ENCODE results near the gene FNDC4.

DNA sequence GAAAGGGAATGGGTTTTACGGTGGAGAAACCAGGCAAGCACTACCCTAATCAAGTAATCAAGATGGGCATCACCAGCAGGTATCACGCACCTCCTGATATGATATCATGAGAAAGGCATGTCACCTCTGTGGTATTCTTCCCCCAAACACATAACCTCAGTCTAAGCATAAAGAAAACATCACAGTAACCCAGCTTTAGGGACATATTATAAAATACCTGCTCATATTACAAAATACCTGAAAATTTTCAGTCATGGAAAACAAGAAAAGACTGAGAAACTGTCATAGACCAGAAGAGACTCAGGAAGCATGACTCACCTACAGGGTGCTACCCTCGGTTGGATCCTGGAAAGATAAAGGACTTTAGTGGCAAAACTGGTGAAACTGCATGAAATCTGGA, 32.2 kb upstream of the FNDC4 start:
- TF ChIP-seq SUZ12 (IDR thresholded peaks at IDR 0.05; ENCODE audit: low read length) (no peak), HDAC2 (IDR thresholded peaks at IDR 0.05; ENCODE audit: borderline replicate concordance in 1 of 2, low read depth in 2 of 2, low read length in 2 of 2) (no peak), HDAC6 (IDR thresholded peaks at IDR 0.05; ENCODE audit: low read depth, low read length) (no peak)
- TF ChIP-seq, protein P1, sequence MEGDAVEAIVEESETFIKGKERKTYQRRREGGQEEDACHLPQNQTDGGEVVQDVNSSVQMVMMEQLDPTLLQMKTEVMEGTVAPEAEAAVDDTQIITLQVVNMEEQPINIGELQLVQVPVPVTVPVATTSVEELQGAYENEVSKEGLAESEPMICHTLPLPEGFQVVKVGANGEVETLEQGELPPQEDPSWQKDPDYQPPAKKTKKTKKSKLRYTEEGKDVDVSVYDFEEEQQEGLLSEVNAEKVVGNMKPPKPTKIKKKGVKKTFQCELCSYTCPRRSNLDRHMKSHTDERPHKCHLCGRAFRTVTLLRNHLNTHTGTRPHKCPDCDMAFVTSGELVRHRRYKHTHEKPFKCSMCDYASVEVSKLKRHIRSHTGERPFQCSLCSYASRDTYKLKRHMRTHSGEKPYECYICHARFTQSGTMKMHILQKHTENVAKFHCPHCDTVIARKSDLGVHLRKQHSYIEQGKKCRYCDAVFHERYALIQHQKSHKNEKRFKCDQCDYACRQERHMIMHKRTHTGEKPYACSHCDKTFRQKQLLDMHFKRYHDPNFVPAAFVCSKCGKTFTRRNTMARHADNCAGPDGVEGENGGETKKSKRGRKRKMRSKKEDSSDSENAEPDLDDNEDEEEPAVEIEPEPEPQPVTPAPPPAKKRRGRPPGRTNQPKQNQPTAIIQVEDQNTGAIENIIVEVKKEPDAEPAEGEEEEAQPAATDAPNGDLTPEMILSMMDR (IDR thresholded peaks at IDR 0.05; ENCODE audit: control extremely low read depth in 1 of 3, insufficient read depth in 1 of 3, low read depth in 1 of 3, low read length in 3 of 3), result no peak
